DND-41 (cell line): ENCODE measurements around the gene DSCAML1.

Experiments
- ATAC-seq: fragments of 200-7000 bp; cut with Tn5 transposase; 3 replicates; pipeline ENCODE4 v1.9.1; 2021; ENCODE audit warnings: low read depth; ENCODE audit not compliant: insufficient read depth
- DNase-seq: peaks from one replicate; pipeline ENCODE4 v3.0.0-alpha.2; 2020
- H2AFZ ChIP-seq: 2 replicates; pipeline ENCODE4 v1.6.0; 2012; ENCODE audit warnings: low read depth, low read length
- H3K27ac ChIP-seq: 2 replicates; pipeline ENCODE4 v1.5.1; 2012; ENCODE audit warnings: low read length, inconsistent platforms
- H3K27me3 ChIP-seq: fragments of 200-600 bp; sonication (generic); 2 replicates; pipeline ENCODE4 v1.6.0; 2012; ENCODE audit warnings: low read length, mild to moderate bottlenecking, inconsistent platforms; ENCODE audit not compliant: insufficient read depth, poor library complexity
- H3K36me3 ChIP-seq: 2 replicates; pipeline ENCODE4 v1.5.1; 2012; ENCODE audit warnings: low read length, inconsistent platforms; ENCODE audit not compliant: insufficient read depth
- H3K4me1 ChIP-seq: 2 replicates; pipeline ENCODE4 v1.5.1; 2012; ENCODE audit warnings: mild to moderate bottlenecking, low read length; ENCODE audit not compliant: insufficient read depth
- H3K4me2 ChIP-seq: 2 replicates; pipeline ENCODE4 v1.6.0; 2012; ENCODE audit warnings: mild to moderate bottlenecking, moderate library complexity, low read length, inconsistent platforms; ENCODE audit not compliant: insufficient read depth
- H3K4me3 ChIP-seq, 2 experiments: fragments of 200-600 bp in 1 of 2; shearing (Covaris generic) in 1 of 2; 2 replicates each; pipeline ENCODE4 v1.5.1; 2012 to 2016; ENCODE audit warnings: inconsistent platforms in 2 of 2, low read length in 2 of 2, mild to moderate bottlenecking in 2 of 2, low read depth in 1 of 2, moderate library complexity in 1 of 2
- H3K79me2 ChIP-seq: 2 replicates; pipeline ENCODE4 v1.6.0; 2012; ENCODE audit warnings: low read length, inconsistent platforms; ENCODE audit not compliant: insufficient read depth
- H3K9ac ChIP-seq: 2 replicates; pipeline ENCODE4 v1.6.0; 2012; ENCODE audit warnings: low read depth, mild to moderate bottlenecking, inconsistent platforms, low read length, moderate library complexity
- H3K9me3 ChIP-seq: 2 replicates; pipeline ENCODE4 v1.5.1; 2012; ENCODE audit warnings: low read length, moderate library complexity, mild to moderate bottlenecking, inconsistent platforms; ENCODE audit not compliant: insufficient read depth, severe bottlenecking
- H4K20me1 ChIP-seq: 2 replicates; pipeline ENCODE4 v1.6.0; 2012; ENCODE audit warnings: low read length; ENCODE audit not compliant: insufficient read depth
- CTCF ChIP-seq: IDR thresholded peaks from 2 replicates; pipeline ENCODE4 v1.5.1; 2012; ENCODE audit warnings: borderline replicate concordance, low read length, moderate library complexity, mild to moderate bottlenecking; ENCODE audit not compliant: poor library complexity, severe bottlenecking; ENCODE audit errors: extremely low read depth
- EZH2 ChIP-seq: IDR thresholded peaks from 3 replicates; pipeline ENCODE4 v1.6.1; 2012; ENCODE audit warnings: borderline replicate concordance, low read depth, mild to moderate bottlenecking, moderate library complexity, low read length, inconsistent platforms; ENCODE audit not compliant: severe bottlenecking

DSCAML1 gene

GRCh38 chr11:117835576-117835975 is 38.6 kb upstream of the DSCAML1 start:
- H3K4me3 ChIP-seq, result no peak overlapping the region
- no peak overlapping the region for H2AFZ ChIP-seq
- H3K27me3 ChIP-seq, result no peaks in the 10 kb centered on the region
- ATAC-seq (no peak), DNase-seq (no peak)
- no peaks in the 10 kb centered on the region for H3K9me3 ChIP-seq
- H3K4me1 ChIP-seq, result peaks cover 61% of the 10 kb centered on the region
- H3K9ac ChIP-seq, result no peak overlapping the region
- H3K27ac ChIP-seq, result 0 out of 2 replicates have a peak overlapping the region, but pooled peaks have one; percentile 30
- TF ChIP-seq CTCF (no peak), EZH2 (no peak)
- no peaks in the 10 kb centered on the region for H4K20me1 ChIP-seq
- no peaks in the 10 kb centered on the region for H3K79me2 ChIP-seq
- H3K36me3 ChIP-seq, result peaks cover 50% of the 10 kb centered on the region
- H3K4me2 ChIP-seq, result no peak overlapping the region

GRCh38 chr11:117834838-117835443 is 37.9 kb upstream of the DSCAML1 start:
- TF ChIP-seq EZH2 (no peak), CTCF (no peak)
- Histone ChIP-seq H3K27ac (peak overlapping the region; percentile 30; the same call in 1 of the 2 replicates), H2AFZ (no peak overlapping the region), H3K4me1 (peaks cover 63% of the 10 kb centered on the region), H3K27me3 (no peaks in the 10 kb centered on the region), H3K36me3 (peaks cover 43% of the 10 kb centered on the region), H3K4me2 (no peak overlapping the region), H4K20me1 (no peaks in the 10 kb centered on the region), H3K79me2 (no peaks in the 10 kb centered on the region), H3K4me3 (no peak overlapping the region), H3K9me3 (no peaks in the 10 kb centered on the region), H3K9ac (no peak overlapping the region)
- ATAC-seq, result no peak
- DNase-seq, result no peak

GRCh38 chr11:117834068-117834810 is 37.2 kb upstream of the DSCAML1 start:
- Histone ChIP-seq H4K20me1 (no peaks in the 10 kb centered on the region), H3K4me1 (peaks cover 63% of the 10 kb centered on the region), H2AFZ (no peak overlapping the region), H3K36me3 (peaks cover 36% of the 10 kb centered on the region), H3K79me2 (no peaks in the 10 kb centered on the region), H3K9me3 (no peaks in the 10 kb centered on the region), H3K4me3 (no peak overlapping the region), H3K27me3 (no peaks in the 10 kb centered on the region), H3K9ac (no peak overlapping the region), H3K27ac (peak overlapping the region; percentile 99; the same call in 1 of the 2 replicates), H3K4me2 (no peak overlapping the region)
- DNase-seq (no peak), ATAC-seq (no peak)
- TF ChIP-seq EZH2, result no peak

GRCh38 chr11:117833401-117833891 is 36.4 kb upstream of the DSCAML1 start:
- 0 out of 2 replicates have a peak, but pooled peaks cover 4% of the 10 kb centered on the region for H3K79me2 ChIP-seq
- no peak overlapping the region for H3K9ac ChIP-seq
- no peaks in the 10 kb centered on the region for H3K27me3 ChIP-seq
- ATAC-seq, result no peak
- DNase-seq, result no peak
- H3K4me1 ChIP-seq, result peaks cover 64% of the 10 kb centered on the region
- no peak overlapping the region for H3K4me2 ChIP-seq
- H3K36me3 ChIP-seq, result peaks cover 29% of the 10 kb centered on the region
- no peak overlapping the region for H2AFZ ChIP-seq
- no peak overlapping the region for H3K4me3 ChIP-seq
- H3K9me3 ChIP-seq, result no peaks in the 10 kb centered on the region
- H3K27ac ChIP-seq, result peak overlapping the region; percentile 99
- no peak for TF ChIP-seq EZH2
- no peaks in the 10 kb centered on the region for H4K20me1 ChIP-seq
